ENCODE measurements around the gene ANKDD1A.

DNA sequence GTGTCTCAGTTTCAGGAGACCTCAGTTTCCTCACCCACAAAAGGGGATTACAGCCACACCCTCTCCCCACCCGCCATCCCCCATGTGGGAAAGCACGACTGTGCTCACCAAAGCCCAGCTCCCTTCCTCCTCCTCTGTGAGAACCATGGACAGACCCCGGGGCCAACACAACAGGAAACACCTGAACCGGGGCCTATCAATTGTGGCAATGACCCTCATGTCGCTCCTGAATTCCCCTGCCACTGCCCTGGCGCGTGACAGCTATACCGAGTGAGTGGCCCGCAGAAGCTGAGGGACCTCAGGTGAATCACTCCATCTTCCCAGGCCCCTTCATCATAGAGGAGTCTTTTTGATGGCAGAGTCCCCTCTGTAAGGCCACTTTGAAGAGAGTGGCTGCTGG lies 41.3 kb upstream of the ANKDD1A start:
- TF ChIP-seq, protein P1, sequence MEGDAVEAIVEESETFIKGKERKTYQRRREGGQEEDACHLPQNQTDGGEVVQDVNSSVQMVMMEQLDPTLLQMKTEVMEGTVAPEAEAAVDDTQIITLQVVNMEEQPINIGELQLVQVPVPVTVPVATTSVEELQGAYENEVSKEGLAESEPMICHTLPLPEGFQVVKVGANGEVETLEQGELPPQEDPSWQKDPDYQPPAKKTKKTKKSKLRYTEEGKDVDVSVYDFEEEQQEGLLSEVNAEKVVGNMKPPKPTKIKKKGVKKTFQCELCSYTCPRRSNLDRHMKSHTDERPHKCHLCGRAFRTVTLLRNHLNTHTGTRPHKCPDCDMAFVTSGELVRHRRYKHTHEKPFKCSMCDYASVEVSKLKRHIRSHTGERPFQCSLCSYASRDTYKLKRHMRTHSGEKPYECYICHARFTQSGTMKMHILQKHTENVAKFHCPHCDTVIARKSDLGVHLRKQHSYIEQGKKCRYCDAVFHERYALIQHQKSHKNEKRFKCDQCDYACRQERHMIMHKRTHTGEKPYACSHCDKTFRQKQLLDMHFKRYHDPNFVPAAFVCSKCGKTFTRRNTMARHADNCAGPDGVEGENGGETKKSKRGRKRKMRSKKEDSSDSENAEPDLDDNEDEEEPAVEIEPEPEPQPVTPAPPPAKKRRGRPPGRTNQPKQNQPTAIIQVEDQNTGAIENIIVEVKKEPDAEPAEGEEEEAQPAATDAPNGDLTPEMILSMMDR (IDR thresholded peaks at IDR 0.05): no peak
- no peak for TF ChIP-seq POLR2A (IDR thresholded peaks at IDR 0.05)
